NCI-H2081 (cell line): ENCODE measurements around the gene PTGER3.
A peak's percentile ranks its signal among the peaks of the same experiment; 100 is the strongest.
"Not testable (repeated sequence)": the region's sequence is repeated elsewhere in the genome, so short reads cannot be mapped to it uniquely, and the experiment has no call there.

Source experiments
- DNase-seq, 2 experiments: peaks; one replicate each; lab custom pipeline; 2025; lab: John Stamatoyannopoulos, UW

The PTGER3 gene

DNA sequence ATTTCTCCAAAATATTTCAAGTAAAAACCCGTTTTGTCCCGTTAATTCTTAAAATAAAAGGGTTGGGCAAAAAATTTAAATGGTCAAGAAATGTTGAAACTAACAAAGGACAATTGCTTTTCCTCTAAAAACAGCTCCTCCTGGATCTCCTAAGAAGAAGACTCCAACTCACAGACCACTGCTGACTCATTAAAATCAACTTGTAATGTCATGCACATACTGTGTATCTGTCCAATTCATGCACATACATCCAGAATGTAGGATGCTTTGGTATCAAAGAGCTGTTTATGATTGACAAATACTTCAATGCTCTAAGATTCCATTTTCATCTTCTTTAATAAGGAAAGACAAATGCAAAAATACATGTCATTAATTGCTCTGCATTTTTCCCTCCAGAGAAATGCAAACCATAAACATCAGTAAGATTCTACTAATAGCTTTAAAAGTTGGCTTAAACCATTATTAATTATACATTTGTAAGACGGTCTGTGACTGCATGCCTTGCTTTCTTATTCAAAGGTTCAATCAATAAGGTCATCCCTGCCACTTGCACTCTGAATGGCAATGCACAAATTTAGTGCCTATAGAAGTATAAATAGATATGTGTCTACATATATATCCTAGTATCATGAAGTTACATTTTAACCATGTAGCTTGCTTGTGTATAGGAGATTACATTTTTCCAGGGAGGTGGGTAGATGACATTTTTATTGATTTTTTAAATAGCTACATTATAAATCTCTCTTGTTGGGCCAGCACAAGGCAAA is 44.7 kb downstream of the PTGER3 start:
- no peak for DNase-seq

DNA sequence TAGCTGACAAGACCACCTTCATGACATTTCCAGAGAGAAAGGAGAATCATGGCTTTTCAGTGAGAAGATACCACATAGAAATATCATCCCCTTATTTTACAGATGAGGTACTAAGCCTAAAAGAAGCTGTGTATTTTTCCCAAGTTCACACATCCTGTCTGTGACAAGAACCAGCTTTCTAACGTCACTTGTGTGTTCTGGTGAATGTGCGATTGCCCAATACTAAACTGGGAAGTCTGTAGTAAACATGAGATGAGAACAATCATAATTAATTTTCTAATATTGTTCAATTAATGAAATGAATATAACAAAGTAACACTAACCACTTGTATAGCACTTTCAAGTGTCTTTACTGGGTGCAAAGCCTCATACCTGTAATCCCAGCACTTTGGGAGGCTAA is 46.0 kb downstream of the PTGER3 start:
- DNase-seq: no peak

DNA sequence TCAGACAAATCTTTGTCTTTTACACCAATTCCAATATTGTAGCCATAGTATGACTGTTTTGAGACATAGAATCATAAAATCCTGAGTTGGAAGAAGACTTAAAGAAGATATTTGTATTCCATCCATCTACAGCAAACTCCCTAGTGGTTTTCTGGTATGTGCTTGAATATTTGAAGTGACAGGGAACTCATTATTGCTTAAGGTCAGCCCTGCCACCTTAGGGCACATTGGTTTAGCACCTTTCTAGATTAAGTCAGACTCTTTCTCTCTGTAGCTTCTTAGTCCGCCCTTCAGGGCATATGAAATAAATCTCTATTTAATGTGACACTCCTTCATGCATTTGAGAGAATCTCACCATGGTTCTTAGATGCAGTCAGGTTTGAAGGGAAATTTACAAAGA is 49.8 kb downstream of the PTGER3 start:
- no peak for DNase-seq

GRCh38 chr1:70994753-70995268 is 52.8 kb downstream of the PTGER3 start:
- no peak for DNase-seq

DNA sequence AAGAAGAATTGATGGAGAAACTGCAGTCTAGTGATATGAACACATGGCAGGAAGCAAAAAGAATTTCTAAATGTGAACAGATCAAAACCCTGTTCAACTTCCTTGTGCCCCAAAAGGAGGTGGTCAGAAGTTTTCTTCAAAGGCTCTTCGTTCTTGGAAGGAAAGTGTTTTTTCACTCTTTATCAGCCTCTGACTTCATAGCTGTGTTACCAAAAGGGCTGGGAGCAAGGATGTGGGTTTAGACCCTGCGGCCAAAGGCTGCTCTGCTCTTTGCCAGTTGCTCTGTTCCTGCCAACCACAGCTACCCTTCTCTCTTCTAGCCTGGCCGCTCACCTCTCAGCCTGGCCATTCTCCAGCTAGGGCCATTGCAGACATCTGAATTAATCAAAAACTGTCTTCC is 53.8 kb downstream of the PTGER3 start:
- DNase-seq: no peak

DNA sequence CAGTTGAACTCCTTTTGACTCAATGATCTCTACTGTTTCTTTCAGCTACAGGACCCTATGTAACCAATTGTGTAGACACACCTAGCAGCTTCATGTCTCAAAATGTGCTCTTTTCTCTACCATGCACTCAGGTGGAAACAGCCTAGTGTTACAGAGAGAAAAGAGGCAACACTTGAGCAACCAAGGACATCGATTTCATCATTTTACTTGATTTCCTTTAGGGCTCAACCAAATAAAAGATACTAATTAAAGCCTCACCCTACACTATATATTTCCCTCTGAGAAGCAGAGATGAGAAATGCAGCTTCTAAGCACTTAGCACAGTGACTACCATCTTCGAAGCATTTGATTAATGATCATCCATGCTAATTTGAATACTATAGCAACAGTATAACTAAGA is 55.1 kb downstream of the PTGER3 start:
- no peak for DNase-seq

DNA sequence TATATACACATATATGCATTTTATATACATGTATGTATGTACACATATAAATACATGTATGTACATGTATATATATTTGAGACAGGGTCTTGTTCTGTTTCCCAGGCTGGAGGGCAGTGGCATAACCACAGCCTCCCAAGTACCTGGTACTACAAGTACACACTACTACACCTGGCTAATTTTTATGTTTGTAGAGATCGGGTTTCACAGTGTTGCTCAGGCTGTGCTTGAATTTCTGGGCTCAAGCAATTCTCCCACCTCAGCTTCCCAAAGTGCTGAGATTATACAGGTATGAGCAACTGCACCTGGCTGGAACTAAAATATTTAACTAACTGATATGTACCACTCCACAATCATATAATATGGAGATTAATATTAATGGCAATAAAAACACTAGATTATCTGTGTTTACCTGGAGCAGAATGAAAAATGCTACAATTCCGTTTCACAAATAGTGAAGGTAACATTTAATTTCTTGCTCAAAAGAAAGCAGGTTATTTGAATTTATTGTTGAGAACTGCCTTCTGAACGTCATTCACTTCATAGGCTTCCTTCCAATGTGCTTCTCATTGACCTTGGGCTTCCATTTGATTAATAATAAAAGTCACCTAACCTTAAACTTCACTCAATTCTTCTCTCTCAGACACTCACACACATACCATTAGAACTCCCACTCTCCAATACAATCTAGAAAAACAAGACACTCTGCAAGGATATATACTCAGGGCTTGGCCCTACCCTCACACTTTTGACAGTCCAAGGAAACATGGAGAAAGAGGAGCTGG is 57.0 kb downstream of the PTGER3 start:
- DNase-seq: peak; percentile 35 to 85

DNA sequence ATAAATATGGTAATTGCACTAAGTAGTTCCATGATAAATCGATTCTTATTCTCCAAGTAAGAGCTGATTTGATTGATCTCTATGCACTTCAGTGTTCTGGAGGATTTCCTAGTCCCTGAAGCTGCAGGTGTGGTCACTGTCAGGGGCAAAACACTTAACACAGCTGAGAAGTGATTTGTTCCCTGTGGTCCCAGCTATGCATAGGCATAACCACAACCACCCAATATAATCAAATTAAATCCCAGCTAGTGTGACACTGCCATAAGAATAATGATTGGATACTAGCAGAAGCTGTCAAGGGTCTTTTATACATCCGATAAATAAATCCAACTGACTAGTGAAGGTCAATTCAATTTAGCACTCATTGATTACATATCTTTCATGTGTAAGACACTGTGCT is 60.1 kb downstream of the PTGER3 start:
- DNase-seq: no peak

GRCh38 chr1:70985776-70986225 is 61.8 kb downstream of the PTGER3 start:
- DNase-seq: not testable (repeated sequence)

DNA sequence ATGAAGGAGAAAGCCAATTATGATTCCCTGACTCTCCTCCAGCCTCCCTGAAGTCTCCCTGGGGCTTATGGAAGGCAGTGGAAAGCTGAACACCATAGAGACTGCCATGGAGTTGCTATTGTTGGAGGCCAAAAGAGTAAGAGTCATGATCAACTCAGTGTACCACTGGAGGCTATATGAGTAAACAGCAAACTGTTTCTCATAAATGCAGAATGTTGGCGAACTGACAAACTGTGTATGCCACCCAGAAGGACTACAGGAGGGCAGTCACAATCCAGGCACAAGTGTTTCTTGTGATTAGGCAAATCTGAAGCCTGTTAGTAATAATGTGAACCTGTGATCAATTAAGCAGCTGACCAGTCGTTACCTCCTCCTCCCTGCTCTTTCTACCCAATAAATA is 62.3 kb downstream of the PTGER3 start:
- DNase-seq: not testable (repeated sequence)

DNA sequence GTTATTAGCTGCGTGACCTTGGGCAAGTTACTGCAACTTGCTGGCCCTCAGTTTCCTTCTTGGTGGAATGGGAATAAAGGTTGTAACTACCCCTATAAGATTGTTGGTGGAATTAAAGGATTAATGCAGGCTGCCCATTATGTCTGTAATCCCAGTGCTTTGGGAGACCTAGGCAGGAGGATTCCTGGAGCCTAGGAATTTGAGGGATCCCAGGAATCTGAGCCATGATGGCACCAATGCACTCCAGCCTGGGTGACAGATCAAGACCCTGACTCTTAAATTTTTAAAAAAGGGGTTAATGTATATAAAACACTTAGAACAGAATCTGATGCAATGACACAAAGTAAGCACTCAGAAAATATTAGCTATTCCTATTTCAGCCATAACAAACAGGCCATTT is 67.3 kb downstream of the PTGER3 start:
- no peak for DNase-seq

- no peak for DNase-seq
Measured at GRCh38 chr1:70979881-70980280, 67.7 kb downstream of the PTGER3 start.

GRCh38 chr1:70979313-70979712 is 68.3 kb downstream of the PTGER3 start:
- no peak for DNase-seq

DNA sequence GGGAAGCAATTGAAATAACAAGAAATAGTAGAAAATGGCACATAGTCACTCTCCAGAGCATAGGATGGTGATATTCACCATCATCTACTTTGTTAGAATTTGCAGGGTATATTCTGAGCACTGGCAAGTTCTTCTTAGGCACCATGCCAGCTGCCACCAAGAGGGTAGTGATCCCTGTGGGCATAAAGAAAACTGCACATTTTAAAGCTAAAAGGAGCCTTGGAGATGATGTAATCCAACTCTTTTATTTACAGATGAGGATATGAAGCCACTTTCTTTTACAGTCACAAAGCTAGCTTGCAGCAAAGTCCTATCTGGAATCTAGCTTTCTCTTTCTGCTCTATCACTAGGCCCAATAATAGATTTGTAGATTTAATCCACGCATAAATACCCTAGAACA is 69.0 kb downstream of the PTGER3 start:
- no peak for DNase-seq

GRCh38 chr1:70977575-70977974 is 70.0 kb downstream of the PTGER3 start:
- no peak for DNase-seq

DNA sequence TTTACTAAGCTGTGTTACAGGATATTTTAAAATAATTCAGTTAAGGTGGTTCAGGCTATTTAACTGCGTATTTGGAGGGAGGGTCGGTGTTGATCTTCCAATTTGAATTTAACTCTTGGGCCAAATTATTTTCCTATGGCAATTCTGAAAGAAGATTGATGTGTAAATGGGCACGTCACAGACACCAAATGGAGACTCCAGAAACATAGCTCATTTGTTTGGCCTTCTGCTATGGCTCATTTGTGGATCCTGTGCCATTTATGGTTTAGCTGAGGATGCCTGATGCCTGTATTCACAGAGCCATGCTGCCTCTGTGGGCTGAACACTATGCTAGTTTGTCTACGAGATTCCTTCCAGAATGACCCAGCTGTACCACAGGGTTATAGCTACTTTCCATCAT is 70.6 kb downstream of the PTGER3 start:
- DNase-seq: no peak

DNA sequence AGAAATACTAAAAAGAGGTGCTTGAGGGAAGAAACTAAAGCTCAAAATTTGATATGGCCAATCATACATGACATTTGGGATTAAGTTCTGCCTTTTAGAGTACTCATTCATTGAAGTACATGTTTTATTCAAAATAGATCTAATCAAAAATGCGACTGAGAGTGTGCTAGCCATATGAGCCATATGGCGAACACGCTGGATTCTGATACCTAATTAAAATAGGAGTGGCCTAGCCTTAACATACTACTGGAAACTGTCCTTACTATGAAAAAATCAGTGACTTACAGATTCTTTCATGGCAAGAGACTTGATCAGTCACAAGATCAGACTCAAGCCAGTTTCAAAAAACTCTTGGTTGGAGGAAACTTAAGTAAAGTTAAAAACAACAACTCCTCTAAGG is 73.9 kb downstream of the PTGER3 start:
- no peak for DNase-seq

DNA sequence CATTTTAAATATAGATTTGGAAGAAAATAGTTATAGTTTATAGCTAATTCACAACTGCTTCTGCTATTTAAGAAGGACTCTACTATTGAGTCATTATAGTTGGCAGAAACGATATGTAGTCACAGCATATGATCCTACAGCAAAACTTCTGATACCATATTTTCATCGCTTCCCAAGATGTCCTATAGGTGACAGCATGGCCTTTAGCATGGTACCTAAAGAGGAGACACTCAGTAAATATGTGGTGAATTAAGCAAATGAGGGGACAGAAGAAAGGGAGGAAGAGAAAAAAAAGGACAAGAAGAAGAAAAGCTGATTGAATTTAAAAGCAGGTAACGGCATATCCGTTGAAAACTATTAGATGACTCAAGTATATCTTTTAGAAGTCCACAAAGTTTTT is 77.2 kb downstream of the PTGER3 start:
- DNase-seq: no peak

GRCh38 chr1:70966018-70966638 is 81.5 kb downstream of the PTGER3 start:
- DNase-seq: no peak

- DNase-seq: no peak
Measured at GRCh38 chr1:70963374-70963773, 84.2 kb downstream of the PTGER3 start.

DNA sequence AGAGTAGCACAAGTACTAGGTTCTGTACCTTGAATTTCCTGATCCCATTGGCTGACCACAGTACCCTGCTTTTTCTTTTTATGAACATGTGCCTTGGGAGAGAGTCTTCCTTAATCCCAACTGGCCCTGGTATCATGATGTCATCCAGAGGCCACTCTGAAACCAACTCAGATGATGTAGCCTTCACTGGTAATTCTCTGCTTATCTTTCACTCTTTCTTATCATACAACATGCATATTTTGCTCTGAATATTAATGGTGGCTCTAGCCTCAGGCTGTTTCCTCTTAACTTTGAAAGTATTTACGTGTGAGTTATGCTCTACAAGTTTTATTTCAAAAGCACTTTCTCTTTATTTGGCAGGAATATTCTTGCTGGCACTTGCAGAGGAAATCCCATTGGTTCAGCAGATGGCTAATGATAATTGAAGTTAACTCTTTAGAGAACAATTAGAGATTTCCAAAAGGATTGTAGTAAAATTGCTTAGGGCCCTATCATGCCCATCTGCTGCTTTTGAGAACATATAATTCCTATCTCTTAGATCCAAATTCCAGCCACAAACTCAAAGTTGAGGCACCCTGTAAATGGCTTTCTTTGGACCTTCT is 86.1 kb downstream of the PTGER3 start:
- DNase-seq: no peak

DNA sequence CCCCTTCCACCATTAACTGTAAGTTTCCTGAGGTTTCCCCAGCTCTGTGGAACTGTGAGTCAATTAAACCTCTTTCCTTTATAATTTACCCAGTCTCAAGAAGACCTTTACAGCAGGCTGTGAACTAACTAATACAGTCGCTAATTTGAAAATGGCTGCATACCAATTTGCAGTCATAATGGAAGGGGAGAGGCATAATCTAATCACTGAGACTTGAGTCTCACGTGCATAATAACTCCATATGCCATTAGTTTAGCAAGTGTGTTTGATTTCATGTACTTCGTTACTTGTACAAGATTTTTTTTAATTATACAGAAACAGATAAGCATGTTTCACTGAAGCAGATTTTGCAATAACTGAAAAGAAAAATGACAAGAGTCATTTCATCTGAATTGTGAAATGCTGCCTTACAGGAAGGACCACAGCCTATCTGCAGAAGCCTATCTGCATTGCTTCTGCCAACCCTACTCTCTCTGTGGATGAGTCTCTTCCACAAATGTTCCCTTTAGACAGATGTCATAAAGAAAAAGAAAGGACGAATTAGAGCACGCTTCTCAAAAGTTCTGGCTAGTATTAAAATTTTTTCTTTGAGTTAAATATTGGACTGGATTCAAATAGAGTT is 99.1 kb downstream of the PTGER3 start:
- DNase-seq: no peak
